ENCODE measurements around the gene LRFN5. TPM values are rescaled to one million over a fixed set of nuclear protein-coding genes. Genes with fewer than 3 reads are reported as not detected.

The LRFN5 gene
- total RNA-seq, 1 experiment from 2014 or later = 1.3 TPM

DNA sequence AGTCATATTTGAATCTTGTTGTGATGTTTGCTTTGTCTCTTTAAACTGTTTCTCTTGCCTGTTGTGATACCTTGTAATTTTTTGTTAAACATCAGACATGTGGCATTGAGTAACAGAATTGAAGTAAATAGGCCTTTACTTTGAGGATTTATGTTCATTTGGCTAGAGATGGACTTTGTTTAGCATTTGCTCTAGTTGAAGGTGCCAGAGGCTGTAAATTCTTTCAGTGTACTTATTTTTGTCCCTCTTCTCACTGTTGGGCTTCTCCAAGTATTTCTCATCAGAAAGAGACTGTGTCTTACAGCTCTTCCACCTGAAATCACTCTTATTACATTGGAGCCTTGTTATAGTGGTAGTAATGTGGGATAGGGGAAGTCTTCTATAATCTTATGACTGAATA is 175.8 kb downstream of the LRFN5 start:
- Histone ChIP-seq H3K4ac (ENCODE audit: low read depth, low read length) (no peak overlapping the region), H2BK12ac (ENCODE audit: insufficient read length, low read depth, low read length) (no peak overlapping the region), H3K27me3 (ENCODE audit: insufficient read depth, low read length) (no peaks in the 10 kb centered on the region), H3K79me1 (ENCODE audit: insufficient read depth, low read depth, low read length, poor library complexity, severe bottlenecking) (no peaks in the 10 kb centered on the region), H2BK20ac (ENCODE audit: low read depth, low read length, poor library complexity, severe bottlenecking) (no peak overlapping the region), H2AFZ (ENCODE audit: low read length) (no peak overlapping the region), H4K8ac (replicated peaks; ENCODE audit: insufficient read length, low read depth, low read length) (no peak overlapping the region), H3K4me2 (ENCODE audit: insufficient read depth, insufficient read length, low read length) (no peak overlapping the region), H2AK5ac (ENCODE audit: insufficient read length, low read length) (no peak overlapping the region), H3K14ac (ENCODE audit: insufficient read depth, low read length) (no peak overlapping the region), H4K20me1 (ENCODE audit: control insufficient read depth, insufficient read depth, insufficient read length) (no peaks in the 10 kb centered on the region), H3K56ac (ENCODE audit: insufficient read length, low read depth, low read length) (no peak overlapping the region), H3K4me1 (ENCODE audit: insufficient read depth, low read length) (no peaks in the 10 kb centered on the region), H4K5ac (ENCODE audit: insufficient read length, low read depth, low read length) (no peak overlapping the region), H3T11ph (ENCODE audit: low read length) (no peak overlapping the region), H4K91ac (ENCODE audit: insufficient read length, low read depth, low read length) (no peak overlapping the region), H2BK5ac (ENCODE audit: insufficient read length, low read length) (no peak overlapping the region), H3K9ac (ENCODE audit: extremely low read depth, insufficient read length, low read length) (no peak overlapping the region), H3K23ac (ENCODE audit: insufficient read length, low read depth, low read length) (no peak overlapping the region), H2BK15ac (ENCODE audit: low read depth, low read length) (no peak overlapping the region), H2BK120ac (ENCODE audit: low read depth, low read length, poor library complexity, severe bottlenecking) (no peak overlapping the region), H3K79me2 (ENCODE audit: insufficient read depth, low read length) (no peaks in the 10 kb centered on the region), H3K27ac (ENCODE audit: insufficient read length, low read depth, low read length) (no peak overlapping the region), H3K9me3 (ENCODE audit: control insufficient read depth, low read depth, low read length) (no peaks in the 10 kb centered on the region), H3K18ac (ENCODE audit: insufficient read length, low read depth, low read length) (no peak overlapping the region), H3K23me2 (ENCODE audit: insufficient read length, low read depth, low read length, poor library complexity, severe bottlenecking) (no peaks in the 10 kb centered on the region)
- TF ChIP-seq, protein P1, sequence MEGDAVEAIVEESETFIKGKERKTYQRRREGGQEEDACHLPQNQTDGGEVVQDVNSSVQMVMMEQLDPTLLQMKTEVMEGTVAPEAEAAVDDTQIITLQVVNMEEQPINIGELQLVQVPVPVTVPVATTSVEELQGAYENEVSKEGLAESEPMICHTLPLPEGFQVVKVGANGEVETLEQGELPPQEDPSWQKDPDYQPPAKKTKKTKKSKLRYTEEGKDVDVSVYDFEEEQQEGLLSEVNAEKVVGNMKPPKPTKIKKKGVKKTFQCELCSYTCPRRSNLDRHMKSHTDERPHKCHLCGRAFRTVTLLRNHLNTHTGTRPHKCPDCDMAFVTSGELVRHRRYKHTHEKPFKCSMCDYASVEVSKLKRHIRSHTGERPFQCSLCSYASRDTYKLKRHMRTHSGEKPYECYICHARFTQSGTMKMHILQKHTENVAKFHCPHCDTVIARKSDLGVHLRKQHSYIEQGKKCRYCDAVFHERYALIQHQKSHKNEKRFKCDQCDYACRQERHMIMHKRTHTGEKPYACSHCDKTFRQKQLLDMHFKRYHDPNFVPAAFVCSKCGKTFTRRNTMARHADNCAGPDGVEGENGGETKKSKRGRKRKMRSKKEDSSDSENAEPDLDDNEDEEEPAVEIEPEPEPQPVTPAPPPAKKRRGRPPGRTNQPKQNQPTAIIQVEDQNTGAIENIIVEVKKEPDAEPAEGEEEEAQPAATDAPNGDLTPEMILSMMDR (conservative IDR thresholded peaks at IDR 0.05) = no peak
- H3K27me3 Mint-ChIP-seq (ENCODE audit: low read depth) = no peaks in the 10 kb centered on the region
- H3K9me3 Mint-ChIP-seq = no peaks in the 10 kb centered on the region
- H3K36me3 Mint-ChIP-seq (ENCODE audit: insufficient read depth in 1 of 3, low read depth in 3 of 3) = no peaks in the 10 kb centered on the region
- H3K4me1 Mint-ChIP-seq = no peaks in the 10 kb centered on the region
- no peak overlapping the region for H3K27ac Mint-ChIP-seq
- H3K4me3 Mint-ChIP-seq = no peak overlapping the region
- no peak for DNase-seq
